A673 (cell line): ENCODE measurements around the gene ECM2. TPM values are rescaled to one million over a fixed set of nuclear protein-coding genes. Genes with fewer than 3 reads are reported as not detected.

Experiments
- BruUV-seq: library from RNA; stranded (reverse); fragments of 400-500 nt; replicated peaks from 2 replicates; lab custom pipeline; 2021; lab: Mats Ljungman, UMichigan
- CTCF ChIA-PET: fragments of 300-600 bp; sonication (Branson Sonifier 250); formaldehyde crosslinking; loops from one replicate; lab custom pipeline; 2022; ENCODE audit warnings: antibody characterized with exemption; lab: Charles Lee
- POLR2A ChIA-PET: fragments of 300-600 bp; sonication (Branson Sonifier 250); formaldehyde crosslinking; loops from one replicate; lab custom pipeline; 2022; ENCODE audit warnings: antibody characterized with exemption; ENCODE audit not compliant: low non-redundant PET; lab: Charles Lee
- DNase-seq: peaks from one replicate; pipeline ENCODE4 v3.0.0-alpha.2; 2015; ENCODE audit warnings: low spot score
- H3K27ac ChIP-seq: fragments of 200-600 bp; sonication (generic); 2 replicates; pipeline ENCODE4 v1.5.1; 2016; ENCODE audit warnings: mixed run types, low read depth, mild to moderate bottlenecking, mixed read lengths, antibody characterized with exemption, low read length; ENCODE audit not compliant: poor library complexity, severe bottlenecking
- H3K27me3 ChIP-seq: fragments of 200-600 bp; sonication (generic); replicated peaks from 2 replicates; pipeline ENCODE4 v1.6.1; 2017; ENCODE audit warnings: mixed run types, low read depth, mild to moderate bottlenecking, mixed read lengths, antibody characterized with exemption, low read length; ENCODE audit not compliant: insufficient read depth, poor library complexity
- H3K36me3 ChIP-seq: fragments of 200-600 bp; sonication (generic); 2 replicates; pipeline ENCODE4 v1.6.1; 2016; ENCODE audit warnings: mixed run types, mild to moderate bottlenecking, mixed read lengths, antibody characterized with exemption, low read length; ENCODE audit not compliant: insufficient read depth, poor library complexity, severe bottlenecking
- H3K4me1 ChIP-seq: fragments of 200-600 bp; sonication (generic); 2 replicates; pipeline ENCODE4 v1.6.1; 2017; ENCODE audit warnings: mixed run types, mild to moderate bottlenecking, mixed read lengths, antibody characterized with exemption, low read length; ENCODE audit not compliant: insufficient read depth, poor library complexity, severe bottlenecking
- H3K4me3 ChIP-seq: fragments of 200-600 bp; sonication (generic); 2 replicates; pipeline ENCODE4 v1.5.1; 2016; ENCODE audit warnings: low read depth, mixed run types, mild to moderate bottlenecking, mixed read lengths, low read length; ENCODE audit not compliant: poor library complexity, severe bottlenecking
- H3K9me3 ChIP-seq: fragments of 200-600 bp; sonication (generic); 2 replicates; pipeline ENCODE4 v1.6.1; 2016; ENCODE audit warnings: mixed run types, low read depth, mild to moderate bottlenecking, mixed read lengths, antibody characterized with exemption, low read length; ENCODE audit not compliant: poor library complexity, severe bottlenecking
- EZH2 ChIP-seq: fragments of 200-600 bp; sonication (generic); IDR thresholded peaks from 2 replicates; pipeline ENCODE4 v1.6.1; 2017; ENCODE audit warnings: borderline replicate concordance, low read depth, mild to moderate bottlenecking, mixed read lengths, antibody characterized with exemption, low read length; ENCODE audit not compliant: poor library complexity, severe bottlenecking
- intact Hi-C: fragments of 100-400 bp; cut with micrococcal nuclease; formaldehyde crosslinking; loops from one replicate; pipeline ENCODE4 v1.10.0; 2022; ENCODE audit not compliant: unreplicated experiment
- total RNA-seq: library from RNA; stranded (reverse); gene quantifications from 2 replicates; pipeline ENCODE4 v1.2.3, GENCODE V29; 2021
- TF ChIP-seq, protein P1 (sequence below): fragments of 300-800, 200-600 bp; sonication (generic); conservative IDR thresholded peaks from 2 replicates; pipeline ENCODE4 v1.5.1; 2017; ENCODE audit warnings: low read depth, mild to moderate bottlenecking, antibody characterized with exemption, low read length, moderate library complexity, mixed read lengths

ECM2 gene
- total RNA-seq, 1 experiment from 2014 or later, result 0.24 TPM

DNA sequence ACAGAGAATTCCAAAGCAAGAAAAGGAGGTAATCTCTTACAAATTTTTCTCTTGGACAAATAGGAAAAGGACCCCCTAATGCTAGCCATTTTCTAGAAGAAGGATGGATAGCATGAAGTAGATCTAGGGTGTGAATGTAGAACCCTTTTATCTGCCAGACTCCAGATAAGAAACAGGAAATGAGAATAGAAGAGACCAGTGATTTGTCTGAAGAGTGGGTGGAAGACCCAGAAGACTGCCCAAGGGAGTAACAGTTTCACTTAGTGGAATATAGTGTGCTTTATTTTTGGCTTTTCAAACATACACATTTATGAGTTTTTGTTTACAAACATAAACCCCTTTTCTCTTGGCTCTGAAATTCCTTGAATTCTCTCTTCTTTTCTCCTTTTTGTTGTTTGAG lies 25.0 kb downstream of the ECM2 start:
- no peaks in the 10 kb centered on the region for H3K36me3 ChIP-seq
- no peaks in the 10 kb centered on the region for H3K4me1 ChIP-seq
- no peak overlapping the region for H3K4me3 ChIP-seq
- ChIA-PET POLR2A (no interaction called here), CTCF (no interaction called here)
- H3K27me3 ChIP-seq, result no peaks in the 10 kb centered on the region
- intact Hi-C loops, result no loop called here
- TF ChIP-seq EZH2, result no peak
- no peak for DNase-seq
- H3K9me3 ChIP-seq, result no peaks in the 10 kb centered on the region
- H3K27ac ChIP-seq, result no peak overlapping the region
- BruUV-seq, result no TSS peak

- BruUV-seq, result no TSS peak
- no peak for DNase-seq
- intact Hi-C loops, result no loop called here
- Histone ChIP-seq H3K27me3 (no peaks in the 10 kb centered on the region), H3K36me3 (no peaks in the 10 kb centered on the region), H3K9me3 (no peaks in the 10 kb centered on the region), H3K27ac (no peak overlapping the region), H3K4me3 (no peak overlapping the region), H3K4me1 (no peaks in the 10 kb centered on the region)
- ChIA-PET CTCF (no interaction called here), POLR2A (no interaction called here)
- TF ChIP-seq EZH2, result no peak
- TF ChIP-seq, protein P1, sequence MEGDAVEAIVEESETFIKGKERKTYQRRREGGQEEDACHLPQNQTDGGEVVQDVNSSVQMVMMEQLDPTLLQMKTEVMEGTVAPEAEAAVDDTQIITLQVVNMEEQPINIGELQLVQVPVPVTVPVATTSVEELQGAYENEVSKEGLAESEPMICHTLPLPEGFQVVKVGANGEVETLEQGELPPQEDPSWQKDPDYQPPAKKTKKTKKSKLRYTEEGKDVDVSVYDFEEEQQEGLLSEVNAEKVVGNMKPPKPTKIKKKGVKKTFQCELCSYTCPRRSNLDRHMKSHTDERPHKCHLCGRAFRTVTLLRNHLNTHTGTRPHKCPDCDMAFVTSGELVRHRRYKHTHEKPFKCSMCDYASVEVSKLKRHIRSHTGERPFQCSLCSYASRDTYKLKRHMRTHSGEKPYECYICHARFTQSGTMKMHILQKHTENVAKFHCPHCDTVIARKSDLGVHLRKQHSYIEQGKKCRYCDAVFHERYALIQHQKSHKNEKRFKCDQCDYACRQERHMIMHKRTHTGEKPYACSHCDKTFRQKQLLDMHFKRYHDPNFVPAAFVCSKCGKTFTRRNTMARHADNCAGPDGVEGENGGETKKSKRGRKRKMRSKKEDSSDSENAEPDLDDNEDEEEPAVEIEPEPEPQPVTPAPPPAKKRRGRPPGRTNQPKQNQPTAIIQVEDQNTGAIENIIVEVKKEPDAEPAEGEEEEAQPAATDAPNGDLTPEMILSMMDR, result no peak
These were observed 26.7 kb downstream of the ECM2 start for GRCh38 chr9:92509050-92509449.

- intact Hi-C loops, result no loop called here
- BruUV-seq, result no TSS peak
- Histone ChIP-seq H3K4me3 (no peak overlapping the region), H3K27ac (no peak overlapping the region), H3K27me3 (no peaks in the 10 kb centered on the region), H3K9me3 (no peaks in the 10 kb centered on the region), H3K4me1 (no peaks in the 10 kb centered on the region), H3K36me3 (no peaks in the 10 kb centered on the region)
- CTCF ChIA-PET, result no interaction called here
- POLR2A ChIA-PET, result no interaction called here
- no peak for TF ChIP-seq EZH2
- TF ChIP-seq, protein P1, result no peak
- no peak for DNase-seq
These were observed 27.6 kb downstream of the ECM2 start for GRCh38 chr9:92508018-92508820.

GRCh38 chr9:92507496-92507895 lies 28.3 kb downstream of the ECM2 start:
- no TSS peak for BruUV-seq
- intact Hi-C loops, result no loop called here
- H3K27me3 ChIP-seq, result no peaks in the 10 kb centered on the region
- H3K4me3 ChIP-seq, result no peak overlapping the region
- no peak overlapping the region for H3K27ac ChIP-seq
- TF ChIP-seq, protein P1, result no peak
- TF ChIP-seq EZH2, result no peak
- CTCF ChIA-PET, result no interaction called here
- no peak for DNase-seq
- no peaks in the 10 kb centered on the region for H3K36me3 ChIP-seq
- H3K4me1 ChIP-seq, result no peaks in the 10 kb centered on the region
- POLR2A ChIA-PET, result no interaction called here
- no peaks in the 10 kb centered on the region for H3K9me3 ChIP-seq
